ENCODE data around the gene PBX3. TPM values are rescaled to one million over a fixed set of nuclear protein-coding genes. Genes with fewer than 3 reads are reported as not detected.
A peak's percentile ranks its signal among the peaks of the same experiment; 100 is the strongest.

PBX3 gene
- total RNA-seq, 4 donors from 2014 or later = 7.7 to 83.3 (median 12.1) TPM

DNA sequence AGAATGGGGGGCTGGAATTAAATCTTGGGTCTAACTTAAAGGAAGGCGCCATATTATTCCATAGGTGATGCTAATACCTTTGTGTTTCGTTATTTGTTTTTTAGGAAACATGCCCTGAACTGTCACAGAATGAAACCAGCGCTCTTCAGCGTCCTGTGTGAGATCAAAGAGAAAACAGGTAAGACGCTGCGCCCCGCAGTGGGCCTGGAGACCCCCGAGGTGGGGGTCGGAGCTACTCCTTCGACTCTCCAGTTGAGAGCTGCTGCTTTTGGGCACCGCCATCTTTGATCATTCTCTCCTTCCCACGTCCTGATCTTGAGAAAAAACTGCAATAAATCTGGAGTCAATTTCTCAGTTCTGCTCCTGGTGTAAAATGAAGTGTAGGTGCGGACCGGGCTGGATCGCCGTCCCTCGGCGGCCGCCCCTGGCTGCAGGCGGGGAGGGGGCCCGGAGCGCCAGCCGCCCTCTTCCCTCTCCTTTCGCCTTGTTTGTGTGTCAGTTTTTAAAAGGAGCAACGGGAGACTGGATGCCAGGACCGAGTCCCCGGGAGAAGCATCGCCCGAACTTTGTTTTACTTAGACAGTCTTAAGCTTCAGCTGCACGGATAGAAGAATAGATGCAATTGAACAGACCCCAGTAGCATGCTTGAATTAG is 1.4 kb downstream of the PBX3 start:
- Histone ChIP-seq H3K4me1 (no peaks in the 10 kb centered on the region), H3K36me3 (no peaks in the 10 kb centered on the region), H3K9me3 (no peaks in the 10 kb centered on the region), H3K4me3 (peak overlapping the region; percentile 41 to 84 (median 72)), H3K27me3 (no peaks in the 10 kb centered on the region), H3K27ac (peak overlapping the region; percentile 76 to 95 (median 85))
- no peak for DNase-seq
- TF ChIP-seq, protein P1, sequence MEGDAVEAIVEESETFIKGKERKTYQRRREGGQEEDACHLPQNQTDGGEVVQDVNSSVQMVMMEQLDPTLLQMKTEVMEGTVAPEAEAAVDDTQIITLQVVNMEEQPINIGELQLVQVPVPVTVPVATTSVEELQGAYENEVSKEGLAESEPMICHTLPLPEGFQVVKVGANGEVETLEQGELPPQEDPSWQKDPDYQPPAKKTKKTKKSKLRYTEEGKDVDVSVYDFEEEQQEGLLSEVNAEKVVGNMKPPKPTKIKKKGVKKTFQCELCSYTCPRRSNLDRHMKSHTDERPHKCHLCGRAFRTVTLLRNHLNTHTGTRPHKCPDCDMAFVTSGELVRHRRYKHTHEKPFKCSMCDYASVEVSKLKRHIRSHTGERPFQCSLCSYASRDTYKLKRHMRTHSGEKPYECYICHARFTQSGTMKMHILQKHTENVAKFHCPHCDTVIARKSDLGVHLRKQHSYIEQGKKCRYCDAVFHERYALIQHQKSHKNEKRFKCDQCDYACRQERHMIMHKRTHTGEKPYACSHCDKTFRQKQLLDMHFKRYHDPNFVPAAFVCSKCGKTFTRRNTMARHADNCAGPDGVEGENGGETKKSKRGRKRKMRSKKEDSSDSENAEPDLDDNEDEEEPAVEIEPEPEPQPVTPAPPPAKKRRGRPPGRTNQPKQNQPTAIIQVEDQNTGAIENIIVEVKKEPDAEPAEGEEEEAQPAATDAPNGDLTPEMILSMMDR (IDR thresholded peaks at IDR 0.05) = no peak
- no peak for TF ChIP-seq POLR2A (IDR thresholded peaks at IDR 0.05)

DNA sequence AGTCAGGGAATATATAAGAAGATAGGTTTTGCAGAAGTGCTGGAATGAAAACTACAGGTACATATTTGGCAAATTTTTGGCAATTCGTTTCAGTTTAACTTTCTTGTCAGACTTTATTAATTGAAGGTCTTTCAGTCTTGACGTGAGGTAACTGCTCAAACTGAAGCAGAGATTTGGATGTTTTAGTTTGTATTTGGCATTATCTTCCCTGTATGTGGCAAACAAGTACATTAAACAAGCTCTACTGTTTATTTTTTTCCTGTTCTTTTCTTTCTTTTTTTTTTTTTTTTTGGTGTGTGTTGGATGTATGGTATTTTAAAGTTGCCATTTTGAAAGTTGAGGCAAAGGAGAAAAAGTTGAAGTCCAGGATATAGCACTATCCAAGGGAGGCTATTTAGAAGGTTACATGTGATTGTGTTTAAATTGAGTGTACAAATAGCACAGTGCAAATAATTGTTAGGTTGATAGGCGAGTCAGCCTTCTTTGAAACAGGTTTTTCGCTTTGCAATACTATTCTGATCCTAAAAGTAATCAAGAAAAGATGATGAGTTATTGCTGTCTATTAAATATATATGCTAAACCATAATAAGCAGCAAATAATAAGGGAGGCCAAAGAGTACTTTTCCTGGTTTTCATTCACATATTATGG is 2.2 kb downstream of the PBX3 start:
- H3K4me3 ChIP-seq = peak overlapping the region in 2 of 4 donors; percentile 67 to 78
- peak overlapping the region in 1 of 4 donors; percentile 82 for H3K27ac ChIP-seq
- H3K4me1 ChIP-seq = no peaks in the 10 kb centered on the region

DNA sequence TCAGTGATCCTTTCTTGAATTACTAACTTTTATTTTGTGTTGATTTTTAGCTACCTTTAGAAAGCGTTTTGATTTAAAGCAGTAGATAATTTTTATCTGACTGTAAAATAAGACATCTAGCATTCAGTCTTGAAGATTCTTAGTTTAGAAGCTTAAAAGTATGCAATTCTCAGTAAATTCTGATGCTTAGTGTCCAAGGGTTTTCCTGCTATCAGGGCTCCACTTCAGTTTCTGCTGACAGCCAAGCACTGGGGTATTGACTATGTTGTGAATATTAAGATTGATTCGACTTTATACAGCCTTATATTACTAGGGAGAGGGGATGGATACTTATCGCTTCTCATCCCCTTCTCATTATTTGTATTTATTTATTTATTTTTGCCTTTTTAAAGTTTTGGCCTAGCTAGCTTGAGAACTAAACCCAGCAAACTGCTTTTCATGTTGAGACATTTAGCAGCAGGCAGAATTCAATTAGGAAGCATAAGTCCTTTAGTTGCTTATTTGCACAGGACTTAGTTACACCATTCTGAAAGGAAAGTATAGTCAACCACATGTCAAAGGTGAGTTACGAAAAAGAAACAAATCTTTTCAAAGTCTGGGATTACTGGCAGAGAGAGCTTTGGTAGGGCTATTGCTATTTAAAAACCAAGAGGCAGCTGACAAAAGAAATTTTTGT is 2.9 kb downstream of the PBX3 start:
- H3K9me3 ChIP-seq = no peaks in the 10 kb centered on the region
- no peaks in the 10 kb centered on the region for H3K36me3 ChIP-seq
- H3K27me3 ChIP-seq = no peaks in the 10 kb centered on the region
- H3K4me3 ChIP-seq = peak overlapping the region in 1 of 4 donors; percentile 15
- TF ChIP-seq, protein P1 (IDR thresholded peaks at IDR 0.05) = no peak
- no peak for TF ChIP-seq POLR2A (IDR thresholded peaks at IDR 0.05)
- no peaks in the 10 kb centered on the region for H3K4me1 ChIP-seq
- peak overlapping the region in 1 of 4 donors; percentile 25 for H3K27ac ChIP-seq
- no peak for DNase-seq

More for the DNA sequence above, 2.2 kb downstream of the PBX3 start:
- Histone ChIP-seq H3K27me3 (no peaks in the 10 kb centered on the region), H3K9me3 (no peaks in the 10 kb centered on the region), H3K36me3 (no peaks in the 10 kb centered on the region)
- TF ChIP-seq, protein P1 (IDR thresholded peaks at IDR 0.05) = no peak
- no peak for TF ChIP-seq POLR2A (IDR thresholded peaks at IDR 0.05)
- DNase-seq = no peak

DNA sequence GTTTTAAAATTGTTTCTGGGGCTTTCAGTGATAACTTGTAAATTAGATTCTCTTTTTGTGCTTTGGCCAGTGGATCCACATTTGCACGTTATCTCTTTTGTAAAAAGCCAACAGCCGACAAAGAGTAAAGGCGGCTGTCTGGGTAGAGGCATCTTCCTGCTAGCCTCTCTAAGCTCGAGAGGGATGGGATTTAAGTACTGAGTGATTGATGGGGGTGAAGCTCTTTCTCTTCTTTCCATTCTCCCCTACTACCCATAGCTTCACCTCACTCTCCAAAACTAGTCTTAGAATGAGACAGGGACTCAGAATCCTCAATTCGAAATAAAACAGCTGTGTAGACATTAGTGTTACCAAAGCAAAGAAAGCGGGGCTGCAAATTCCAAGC is 3.4 kb downstream of the PBX3 start:
- no peak for DNase-seq
- H3K4me3 ChIP-seq = peak overlapping the region in 1 of 4 donors; percentile 15

DNA sequence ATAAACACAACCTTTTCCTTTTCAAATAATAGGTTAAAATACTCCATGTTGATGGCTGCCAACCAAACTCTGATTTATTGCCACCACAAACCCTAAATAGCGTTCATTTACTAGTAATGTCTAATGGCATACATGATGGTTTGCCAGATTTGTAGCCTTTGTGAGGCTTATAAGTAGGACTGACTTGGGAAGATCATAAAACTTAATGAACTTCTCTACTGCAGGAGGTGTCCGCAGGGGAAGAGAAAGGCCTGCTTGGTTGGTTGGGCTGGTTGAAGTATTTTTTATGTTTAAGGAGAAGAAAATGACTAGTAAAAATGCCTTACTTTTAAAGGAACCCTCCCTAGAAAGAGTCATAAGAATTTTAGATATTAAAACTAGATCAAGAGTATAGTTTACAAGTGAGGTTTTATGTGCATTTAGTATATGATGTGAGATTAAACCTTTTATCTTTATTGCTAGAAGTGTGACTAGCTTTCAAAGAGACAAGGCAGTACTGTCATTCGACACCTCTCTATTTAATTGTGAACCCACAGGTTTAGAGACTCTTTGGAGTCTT is 5.0 kb downstream of the PBX3 start:
- Histone ChIP-seq H3K27me3 (no peaks in the 10 kb centered on the region), H3K27ac (no peak overlapping the region), H3K4me3 (no peak overlapping the region), H3K9me3 (no peaks in the 10 kb centered on the region), H3K36me3 (no peaks in the 10 kb centered on the region), H3K4me1 (no peaks in the 10 kb centered on the region)
- no peak for DNase-seq
- TF ChIP-seq POLR2A (IDR thresholded peaks at IDR 0.05) = no peak
- TF ChIP-seq, protein P1 (IDR thresholded peaks at IDR 0.05) = no peak

More for the DNA sequence above, 3.4 kb downstream of the PBX3 start:
- H3K27me3 ChIP-seq = no peaks in the 10 kb centered on the region
- H3K36me3 ChIP-seq = no peaks in the 10 kb centered on the region
- no peak for TF ChIP-seq POLR2A (IDR thresholded peaks at IDR 0.05)
- TF ChIP-seq, protein P1 (IDR thresholded peaks at IDR 0.05) = no peak
- H3K9me3 ChIP-seq = no peaks in the 10 kb centered on the region
- no peaks in the 10 kb centered on the region for H3K4me1 ChIP-seq
- H3K27ac ChIP-seq = peak overlapping the region in 1 of 4 donors; percentile 25
